Measurements from ENCODE around the gene CFLAR.
"Not testable (repeated sequence)": the region's sequence is repeated elsewhere in the genome, so short reads cannot be mapped to it uniquely, and the experiment has no call there.

CFLAR gene

DNA sequence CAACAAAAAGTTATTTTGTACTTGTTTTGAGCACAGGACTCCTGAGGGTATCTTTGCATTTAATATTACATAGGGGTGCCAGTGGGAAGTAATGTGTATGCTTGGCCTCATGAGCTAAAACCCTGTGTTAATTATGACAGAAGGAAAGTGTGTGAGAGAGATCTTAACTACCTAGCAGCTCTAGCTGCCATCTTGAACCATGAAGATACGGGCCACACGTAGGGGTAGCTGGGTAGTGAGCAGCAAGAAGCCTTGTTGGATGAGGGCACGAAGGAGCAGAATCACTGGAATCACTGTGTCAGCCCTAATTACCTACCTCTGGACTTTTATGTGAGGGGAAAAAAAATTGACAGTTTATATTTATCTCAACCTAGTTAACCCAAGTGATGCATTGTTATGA, 51.6 kb downstream of the CFLAR start:
- peaks cover 12% of the 10 kb centered on the region for H3K36me3 ChIP-seq (replicated peaks)
- no peak for DNase-seq (ENCODE audit: low spot score in 2 of 2)
- H3K4me3 ChIP-seq, result no peak overlapping the region
- H3K4me1 ChIP-seq, result peaks cover 6% of the 10 kb centered on the region; the same call in 1 of the 2 replicates
- H3K9me3 ChIP-seq, result no peaks in the 10 kb centered on the region
- no peaks in the 10 kb centered on the region for H3K27me3 ChIP-seq (ENCODE audit: low read depth)
- in situ Hi-C loops (cut with MboI; ENCODE audit: low sequenced_read_pairs), result no loop called here

- in situ Hi-C loops (cut with MboI; ENCODE audit: low sequenced_read_pairs); DNase-seq (ENCODE audit: low spot score in 2 of 2); H3K4me1 ChIP-seq; H3K4me3 ChIP-seq; H3K27me3 ChIP-seq (ENCODE audit: low read depth); H3K9me3 ChIP-seq: not testable (repeated sequence)
- H3K36me3 ChIP-seq (replicated peaks), result peaks cover 12% of the 10 kb centered on the region
Observed at GRCh38 chr2:201168496-201168895, 52.5 kb downstream of the CFLAR start.

GRCh38 chr2:201171259-201171814, 55.4 kb downstream of the CFLAR start:
- DNase-seq (ENCODE audit: low spot score in 2 of 2), result no peak
- no peaks in the 10 kb centered on the region for H3K36me3 ChIP-seq (replicated peaks)
- no peaks in the 10 kb centered on the region for H3K9me3 ChIP-seq
- H3K4me3 ChIP-seq, result no peak overlapping the region
- no peaks in the 10 kb centered on the region for H3K27me3 ChIP-seq (ENCODE audit: low read depth)
- in situ Hi-C loops (cut with MboI; ENCODE audit: low sequenced_read_pairs), result loop anchor here (10.0 kb wide), 1 partner anchor 267 kb away; no protein-coding TSS in a partner anchor
- H3K4me1 ChIP-seq, result peaks cover 14% of the 10 kb centered on the region

DNA sequence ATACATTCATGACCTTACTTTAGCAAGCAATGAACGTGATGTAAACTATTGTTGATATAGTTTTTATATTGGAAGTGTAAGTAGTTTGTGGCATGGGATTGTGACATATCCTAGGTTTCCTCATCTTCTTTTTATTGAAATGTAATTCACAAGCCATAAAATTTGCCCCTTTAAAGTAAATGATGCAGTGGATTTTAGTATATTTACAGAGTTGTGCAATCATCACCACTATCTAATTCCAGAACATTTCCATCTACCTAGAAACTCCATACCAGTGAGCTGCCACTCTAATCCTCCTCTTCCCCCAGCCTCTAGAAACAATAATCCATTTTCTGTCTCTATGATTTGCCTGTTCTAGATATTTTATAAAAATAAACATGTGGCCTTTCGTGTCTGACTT, 56.3 kb downstream of the CFLAR start:
- H3K4me1 ChIP-seq, result peaks cover 14% of the 10 kb centered on the region
- DNase-seq (ENCODE audit: low spot score in 2 of 2), result no peak
- no peaks in the 10 kb centered on the region for H3K27me3 ChIP-seq (ENCODE audit: low read depth)
- H3K9me3 ChIP-seq, result no peaks in the 10 kb centered on the region
- in situ Hi-C loops (cut with MboI; ENCODE audit: low sequenced_read_pairs), result loop anchor here (10.0 kb wide), 1 partner anchor 267 kb away; no protein-coding TSS in a partner anchor
- H3K4me3 ChIP-seq, result no peak overlapping the region
- H3K36me3 ChIP-seq (replicated peaks), result no peaks in the 10 kb centered on the region

DNA sequence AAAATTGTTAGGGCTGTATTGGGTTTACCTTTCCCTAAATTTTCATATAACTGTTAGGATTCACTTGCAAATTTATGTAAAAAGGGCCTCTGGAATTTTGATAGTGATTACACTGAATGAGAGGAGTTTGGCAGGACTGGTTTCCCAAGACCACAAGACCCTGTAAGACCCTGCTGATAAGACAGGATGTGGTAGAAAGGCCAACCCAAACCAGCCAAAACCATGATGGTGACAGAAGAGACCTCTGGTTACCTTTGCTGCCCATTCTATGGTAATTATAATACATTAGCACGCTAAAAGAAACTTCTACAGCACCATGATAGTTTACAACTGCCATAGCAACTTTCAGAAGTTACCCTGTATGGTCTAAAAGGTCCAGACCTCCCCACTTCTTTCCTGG, 58.7 kb downstream of the CFLAR start:
- H3K27me3 ChIP-seq (ENCODE audit: low read depth), result no peaks in the 10 kb centered on the region
- H3K4me1 ChIP-seq, result peaks cover 14% of the 10 kb centered on the region
- H3K4me3 ChIP-seq, result no peak overlapping the region
- in situ Hi-C loops (cut with MboI; ENCODE audit: low sequenced_read_pairs), result loop anchor here (10.0 kb wide), 1 partner anchor 270 kb away; no protein-coding TSS in a partner anchor
- H3K36me3 ChIP-seq (replicated peaks), result no peaks in the 10 kb centered on the region
- peaks cover 3% of the 10 kb centered on the region; the same call in 1 of the 2 replicates for H3K9me3 ChIP-seq
- no peak for DNase-seq (ENCODE audit: low spot score in 2 of 2)

DNA sequence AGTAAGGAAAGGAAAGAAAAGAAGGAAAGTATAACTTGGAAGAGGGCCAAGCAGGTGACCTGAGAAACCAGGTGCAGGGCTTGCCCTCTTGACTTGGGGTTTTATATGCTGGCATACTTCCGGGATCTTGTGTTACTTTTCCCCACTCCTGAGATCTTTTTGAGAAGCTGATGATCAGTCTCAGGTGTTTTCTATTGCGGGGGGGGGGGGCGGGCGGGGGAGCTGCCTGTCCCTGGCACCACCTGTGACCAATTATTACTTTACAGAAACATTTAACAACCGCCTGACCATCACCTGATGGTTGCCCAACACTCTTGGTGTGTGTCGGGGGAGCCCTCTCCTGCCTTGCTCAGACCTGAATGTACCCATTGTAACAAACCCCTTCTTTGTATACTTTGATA, 60.1 kb downstream of the CFLAR start:
- Histone ChIP-seq H3K27me3 (ENCODE audit: low read depth) (no peaks in the 10 kb centered on the region), H3K4me3 (no peak overlapping the region), H3K4me1 (peaks cover 8% of the 10 kb centered on the region), H3K36me3 (replicated peaks) (no peaks in the 10 kb centered on the region), H3K9me3 (peaks cover 3% of the 10 kb centered on the region; the same call in 1 of the 2 replicates)
- in situ Hi-C loops (cut with MboI; ENCODE audit: low sequenced_read_pairs), result loop anchor here (10.0 kb wide), 1 partner anchor 271 kb away; no protein-coding TSS in a partner anchor
- DNase-seq (ENCODE audit: low spot score in 2 of 2), result no peak

GRCh38 chr2:201180010-201180409, 64.0 kb downstream of the CFLAR start:
- Histone ChIP-seq H3K4me3 (no peak overlapping the region), H3K27me3 (ENCODE audit: low read depth) (no peaks in the 10 kb centered on the region), H3K9me3 (peaks cover 3% of the 10 kb centered on the region; the same call in 1 of the 2 replicates), H3K4me1 (peaks cover 9% of the 10 kb centered on the region; the same call in 1 of the 2 replicates), H3K36me3 (replicated peaks) (no peaks in the 10 kb centered on the region)
- in situ Hi-C loops (cut with MboI; ENCODE audit: low sequenced_read_pairs), result no loop called here
- DNase-seq (ENCODE audit: low spot score in 2 of 2), result no peak

DNA sequence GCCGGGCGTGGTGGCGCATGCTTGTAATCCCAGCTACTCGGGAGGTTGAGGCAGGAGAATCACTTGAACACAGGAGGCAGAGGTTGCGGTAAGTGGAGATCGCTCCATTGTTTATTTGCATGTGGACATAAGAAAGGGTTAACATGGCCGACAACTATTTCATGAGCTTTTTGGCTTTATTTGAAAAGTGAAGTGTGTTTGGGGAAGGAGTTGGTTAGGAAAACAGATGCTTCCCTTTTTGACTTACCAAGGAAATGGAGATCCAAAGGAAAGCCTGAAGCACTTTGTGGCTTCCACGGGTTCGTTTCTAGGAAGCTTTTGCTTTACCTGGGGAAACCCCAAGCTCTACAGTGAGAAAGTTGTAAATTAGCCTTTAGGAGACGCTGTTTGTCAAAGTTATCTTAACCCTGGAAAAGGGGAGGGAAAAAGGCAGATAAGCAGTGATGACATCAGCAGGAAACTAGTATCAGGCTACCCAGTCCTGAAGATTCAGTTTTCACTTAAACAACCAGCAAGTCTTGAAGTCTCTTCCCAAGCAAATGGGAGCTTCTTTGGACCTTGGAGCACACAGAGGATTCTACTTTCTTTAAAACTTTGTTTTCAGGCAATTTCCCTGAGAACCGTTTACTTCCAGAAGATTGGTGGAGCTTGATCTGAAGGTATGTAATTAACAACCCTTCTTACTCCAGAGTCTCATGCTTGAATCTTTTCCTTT, 66.8 kb downstream of the CFLAR start, which contains the start of gene CASP10:
CASP10 (plus strand) TSS at position 492 of the 715 bp plus-strand sequence. CDS start 2,637 bp downstream, outside the sequence.
- H3K4me1 ChIP-seq, result peaks cover 9% of the 10 kb centered on the region; the same call in 1 of the 2 replicates
- no peaks in the 10 kb centered on the region for H3K27me3 ChIP-seq (ENCODE audit: low read depth)
- in situ Hi-C loops (cut with MboI; ENCODE audit: low sequenced_read_pairs), result no loop called here
- DNase-seq (ENCODE audit: low spot score in 2 of 2), result no peak
- H3K9me3 ChIP-seq, result peaks cover 3% of the 10 kb centered on the region; the same call in 1 of the 2 replicates
- no peaks in the 10 kb centered on the region for H3K36me3 ChIP-seq (replicated peaks)
- peak within 1 kb of the TSS; percentile 10 for H3K4me3 ChIP-seq

DNA sequence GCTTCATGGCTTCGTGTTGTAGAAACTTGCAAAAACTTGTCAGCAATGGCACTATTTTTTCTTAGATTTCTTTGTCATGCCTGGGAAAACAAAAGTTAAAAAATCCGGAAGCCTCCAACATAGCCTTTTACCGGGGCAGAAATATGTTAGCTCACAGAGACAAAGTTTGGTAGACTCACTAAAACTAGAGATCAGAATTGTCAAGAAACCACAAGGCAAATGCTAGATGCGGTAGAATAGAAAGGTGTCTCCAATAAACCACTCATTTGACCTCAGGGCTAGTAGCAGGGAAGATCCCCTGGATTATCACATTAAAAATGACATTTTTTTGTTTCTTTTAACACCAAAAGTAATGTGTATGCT, 67.4 kb downstream of the CFLAR start:
- peak overlapping the region; percentile 10 for H3K4me3 ChIP-seq
- H3K36me3 ChIP-seq (replicated peaks), result no peaks in the 10 kb centered on the region
- in situ Hi-C loops (cut with MboI; ENCODE audit: low sequenced_read_pairs), result no loop called here
- peaks cover 3% of the 10 kb centered on the region; the same call in 1 of the 2 replicates for H3K9me3 ChIP-seq
- peaks cover 9% of the 10 kb centered on the region; the same call in 1 of the 2 replicates for H3K4me1 ChIP-seq
- DNase-seq (ENCODE audit: low spot score in 2 of 2), result no peak
- H3K27me3 ChIP-seq (ENCODE audit: low read depth), result no peaks in the 10 kb centered on the region

- H3K4me3 ChIP-seq; in situ Hi-C loops (cut with MboI; ENCODE audit: low sequenced_read_pairs); H3K4me1 ChIP-seq; H3K36me3 ChIP-seq (replicated peaks); DNase-seq (ENCODE audit: low spot score in 2 of 2); H3K9me3 ChIP-seq; H3K27me3 ChIP-seq (ENCODE audit: low read depth): not testable (repeated sequence)
Observed at GRCh38 chr2:201183835-201184234, 67.9 kb downstream of the CFLAR start.

- H3K9me3 ChIP-seq; DNase-seq (ENCODE audit: low spot score in 2 of 2); H3K36me3 ChIP-seq (replicated peaks); H3K4me3 ChIP-seq; H3K27me3 ChIP-seq (ENCODE audit: low read depth); in situ Hi-C loops (cut with MboI; ENCODE audit: low sequenced_read_pairs); H3K4me1 ChIP-seq: not testable (repeated sequence)
Observed at GRCh38 chr2:201184248-201184647, 68.3 kb downstream of the CFLAR start.

- H3K27me3 ChIP-seq (ENCODE audit: low read depth), result no peaks in the 10 kb centered on the region
- no peaks in the 10 kb centered on the region for H3K36me3 ChIP-seq (replicated peaks)
- no peak for DNase-seq (ENCODE audit: low spot score in 2 of 2)
- in situ Hi-C loops (cut with MboI; ENCODE audit: low sequenced_read_pairs), result no loop called here
- H3K4me1 ChIP-seq, result peaks cover 9% of the 10 kb centered on the region; the same call in 1 of the 2 replicates
- H3K4me3 ChIP-seq, result no peak overlapping the region
- no peaks in the 10 kb centered on the region for H3K9me3 ChIP-seq
Observed at GRCh38 chr2:201185863-201186262, 69.9 kb downstream of the CFLAR start.

GRCh38 chr2:201186982-201187381, 71.0 kb downstream of the CFLAR start:
- H3K27me3 ChIP-seq (ENCODE audit: low read depth), result no peaks in the 10 kb centered on the region
- DNase-seq (ENCODE audit: low spot score in 2 of 2), result no peak
- in situ Hi-C loops (cut with MboI; ENCODE audit: low sequenced_read_pairs), result no loop called here
- peaks cover 9% of the 10 kb centered on the region; the same call in 1 of the 2 replicates for H3K4me1 ChIP-seq
- H3K9me3 ChIP-seq, result no peaks in the 10 kb centered on the region
- H3K4me3 ChIP-seq, result no peak overlapping the region
- no peaks in the 10 kb centered on the region for H3K36me3 ChIP-seq (replicated peaks)

- H3K4me1 ChIP-seq, result peaks cover under 1% of the 10 kb centered on the region; the same call in 1 of the 2 replicates
- H3K9me3 ChIP-seq, result no peaks in the 10 kb centered on the region
- no peak overlapping the region for H3K4me3 ChIP-seq
- no peaks in the 10 kb centered on the region for H3K36me3 ChIP-seq (replicated peaks)
- in situ Hi-C loops (cut with MboI; ENCODE audit: low sequenced_read_pairs), result no loop called here
- no peak for DNase-seq (ENCODE audit: low spot score in 2 of 2)
- no peaks in the 10 kb centered on the region for H3K27me3 ChIP-seq (ENCODE audit: low read depth)
Observed at GRCh38 chr2:201188449-201188848, 72.5 kb downstream of the CFLAR start.
